DMS79 (cell line): Measurements from ENCODE around the gene ANKRD65.
"Not testable (repeated sequence)": the region's sequence is repeated elsewhere in the genome, so short reads cannot be mapped to it uniquely, and the experiment has no call there.

Experiments used
- DNase-seq: peaks from one replicate; lab custom pipeline; 2025; lab: John Stamatoyannopoulos, UW

The ANKRD65 gene

DNA sequence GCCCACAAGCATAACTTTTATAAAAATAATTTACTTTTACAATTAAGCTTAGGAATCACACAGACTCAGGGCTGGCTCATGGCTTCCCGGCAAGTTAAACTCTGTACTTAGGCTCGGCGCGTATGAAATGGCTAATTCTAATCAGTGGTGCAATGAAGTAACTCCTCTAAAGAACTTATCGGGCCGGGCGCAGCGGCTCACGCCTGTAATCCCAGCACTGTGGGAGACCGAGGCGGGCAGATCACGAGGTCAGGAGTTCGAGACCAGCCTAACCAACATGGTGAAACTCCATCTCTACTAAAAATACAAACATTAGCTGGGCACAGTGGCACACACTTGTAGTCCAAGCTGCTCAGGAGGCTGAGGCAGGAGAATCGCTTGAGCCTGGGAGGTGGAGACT lies 51.0 kb downstream of the ANKRD65 start:
- not testable (repeated sequence) for DNase-seq
